GM12878 (cell line): Measurements from ENCODE around the gene ROBO1. TPM values are rescaled to one million over a fixed set of nuclear protein-coding genes. Genes with fewer than 3 reads are reported as not detected.

Experiments used
- ATAC-seq: fragments of 200-7000 bp; cut with Tn5 transposase; 3 replicates; pipeline ENCODE4 v1.9.1; 2020; ENCODE audit warnings: mild to moderate bottlenecking, moderate library complexity
- Bru-seq: library from RNA; stranded (reverse); fragments of 400-500 nt; gene quantifications from one replicate; lab custom pipeline; 2021; lab: Mats Ljungman, UMichigan
- BruChase-seq, 2 experiments: library from RNA; stranded (reverse); fragments of 400-500 nt; gene quantifications; one replicate each; lab custom pipeline; 2021; lab: Mats Ljungman, UMichigan
- BruUV-seq: library from RNA; stranded (reverse); fragments of 400-500 nt; replicated peaks from 2 replicates; lab custom pipeline; 2021; lab: Mats Ljungman, UMichigan
- CTCF ChIA-PET: fragments of 300-600 bp; sonication (Branson Sonifier 250); formaldehyde crosslinking; extraction: SDS; loops from one replicate; lab custom pipeline; 2021; ENCODE audit warnings: inconsistent platforms; lab: Yijun Ruan, JAX
- POLR2A ChIA-PET: fragments of 350-600 bp; formaldehyde crosslinking; extraction: SDS; loops from one replicate; lab custom pipeline; 2021; ENCODE audit warnings: inconsistent platforms; lab: Charles Lee
- RAD21 ChIA-PET: fragments of 300-600 bp; sonication (Branson Sonifier 250); formaldehyde crosslinking; loops from one replicate; lab custom pipeline; 2023; ENCODE audit warnings: antibody characterized with exemption; ENCODE audit not compliant: unreplicated experiment; lab: Charles Lee
- SMC1A ChIA-PET: fragments of 300-600 bp; sonication (Branson Sonifier 250); formaldehyde crosslinking; loops from one replicate; lab custom pipeline; 2023; ENCODE audit not compliant: unreplicated experiment, uncharacterized antibody; lab: Charles Lee
- DNase-seq: peaks from one replicate; pipeline ENCODE4 v3.0.0-alpha.2; 2011; ENCODE audit warnings: low read depth, low spot score
- FAIRE-seq: peaks from 3 replicates; lab custom pipeline; 2011; peaks lifted over from hg19 to GRCh38; lab: Jason Lieb, UNC
- H2AFZ ChIP-seq: 2 replicates; pipeline ENCODE4 v1.6.0; 2011; ENCODE audit warnings: low read depth, low read length, control low read depth; ENCODE audit not compliant: control insufficient read depth
- H3K27ac ChIP-seq: 2 replicates; pipeline ENCODE4 v1.5.1; 2011; ENCODE audit warnings: control low read depth; ENCODE audit not compliant: control insufficient read depth, insufficient read depth
- H3K27me3 ChIP-seq, 2 experiments: replicated peaks in 1 of 2; 2 replicates each; pipeline versions ENCODE4 v1.6.0 to v1.6.1; 2011; ENCODE audit warnings: low read length in 1 of 2; ENCODE audit not compliant: control insufficient read depth in 2 of 2, insufficient read depth in 2 of 2
- H3K36me3 ChIP-seq, 2 experiments: 2 replicates each; pipeline ENCODE4 v1.5.1; 2011; ENCODE audit warnings: low read length in 1 of 2; ENCODE audit not compliant: control insufficient read depth in 2 of 2, insufficient read depth in 2 of 2
- H3K4me1 ChIP-seq: 2 replicates; pipeline ENCODE4 v1.6.1; 2011; ENCODE audit warnings: mild to moderate bottlenecking, low read length, moderate library complexity, mixed read lengths; ENCODE audit not compliant: control insufficient read depth, insufficient read depth
- H3K4me2 ChIP-seq: 2 replicates; pipeline ENCODE4 v1.6.0; 2011; ENCODE audit warnings: control low read depth; ENCODE audit not compliant: control insufficient read depth, insufficient read depth
- H3K4me3 ChIP-seq: fragments of 200-600 bp; sonication (generic); 2 replicates; pipeline ENCODE4 v1.5.1; 2016
- H3K79me2 ChIP-seq: 2 replicates; pipeline ENCODE4 v1.6.0; 2011; ENCODE audit warnings: low read length; ENCODE audit not compliant: control insufficient read depth, insufficient read depth
- H3K9ac ChIP-seq: 2 replicates; pipeline ENCODE4 v1.8.0; 2011; ENCODE audit warnings: low read length, control low read depth, mixed read lengths; ENCODE audit not compliant: control insufficient read depth, insufficient read depth
- H3K9me3 ChIP-seq: replicated peaks from 3 replicates; pipeline ENCODE4 v1.5.1; 2011; ENCODE audit warnings: mild to moderate bottlenecking, low read length; ENCODE audit not compliant: control insufficient read depth, insufficient read depth
- H4K20me1 ChIP-seq: 2 replicates; pipeline ENCODE4 v1.6.0; 2011; ENCODE audit not compliant: control insufficient read depth, insufficient read depth
- NR2C2 ChIP-seq: IDR thresholded peaks from 2 replicates; pipeline ENCODE4 v1.6.1; 2011; ENCODE audit warnings: borderline replicate concordance, low read depth; ENCODE audit not compliant: control insufficient read depth, insufficient read length
- WGBS: methylation state at CpG from one replicate; pipeline ENCODE4 v1.1.6; 2016; ENCODE audit warnings: low lambda C conversion rate; ENCODE audit not compliant: insufficient replicate concordance, insufficient coverage; ENCODE audit errors: missing lambda C conversion rate; 5-methylcytosine and 5-hydroxymethylcytosine counted together
- in situ Hi-C: fragments of 300-500 bp; cut with MboI; formaldehyde crosslinking; loops from 9 replicates; pipeline ENCODE4 v1.14.3; 2018; ENCODE audit warnings: mixed read lengths
- intact Hi-C: fragments of 100-400 bp; cut with micrococcal nuclease; formaldehyde crosslinking; loops from one replicate; pipeline ENCODE4 v1.14.2; 2022; ENCODE audit not compliant: unreplicated experiment
- long read RNA-seq, 2 experiments: library from polyadenylated mRNA; unstranded; transcript quantifications; one replicate each; pipeline ENCODE4 v2.0.0, GENCODE V29; 2019 to 2020
- polyA minus RNA-seq, 3 experiments: library from RNA; depleted of rRNA, polyadenylated mRNA; stranded (reverse); fragments of >200 nt; gene quantifications; 2 replicates each; pipeline ENCODE4 v1.2.3, GENCODE V29; 2011
- polyA plus RNA-seq, 11 experiments: library from polyadenylated mRNA; depleted of rRNA in 4 of 11; unstranded in 6 of 11; stranded (reverse) in 5 of 11; fragments of >200 nt; fragmentation: Nextera tagmentation in 4 of 11; fragmentation: Illumina TruSeq in 1 of 11; extraction: Ambion mirVana in 4 of 11; extraction: Trizol in 1 of 11; gene quantifications; 1 replicate in 1 of 11; 2 replicates in 10 of 11; pipeline versions ENCODE4 v1.2.1 to v1.2.3, GENCODE V29; 2011 to 2016; ENCODE audit warnings: inconsistent platforms in 2 of 11, missing spikeins in 2 of 11, low read depth in 1 of 11
- total RNA-seq, 4 experiments: library from RNA; depleted of rRNA in 3 of 4; stranded (reverse); fragments of >200 nt in 3 of 4; fragmentation: Illumina TruSeq in 1 of 4; extraction: Trizol in 1 of 4; gene quantifications; 2 replicates each; pipeline versions ENCODE4 v1.2.1 to v1.2.3, GENCODE V29; 2013 to 2021
- TF ChIP-seq, protein P1 (sequence below): fragments of 450-650 bp; IDR thresholded peaks from 2 replicates; pipeline ENCODE4 v1.6.1; 2018; ENCODE audit warnings: borderline replicate concordance, mild to moderate bottlenecking; ENCODE audit not compliant: partially characterized antibody
- TF ChIP-seq, protein P2 (sequence below): fragments of 450-650 bp; formaldehyde crosslinking; IDR thresholded peaks from 2 replicates; pipeline ENCODE4 v1.4.0; 2020; ENCODE audit warnings: mild to moderate bottlenecking, moderate library complexity
- TF ChIP-seq, protein P3 (sequence below): fragments of 450-650 bp; IDR thresholded peaks from 2 replicates; pipeline ENCODE4 v1.6.1; 2016; ENCODE audit warnings: mild to moderate bottlenecking
- TF ChIP-seq, protein P4 (sequence below): fragments of 450-650 bp; formaldehyde crosslinking; IDR thresholded peaks from 2 replicates; pipeline ENCODE4 v1.5.0; 2022; ENCODE audit warnings: mild to moderate bottlenecking, missing genetic modification characterization

The ROBO1 gene
- total RNA-seq (2013; cell fraction: nucleolus; rRNA removed) = 1.2 and 4.2 TPM in 2 replicates
- 1.2 and 1.6 TPM in 2 replicates for total RNA-seq (2014; rRNA removed)
- 1.3 and 1.8 TPM in 2 replicates for total RNA-seq (2014; rRNA removed; fragmentation: Illumina TruSeq; extraction: Trizol)
- total RNA-seq (2021) = 1.7 and 1.8 TPM in 2 replicates
- polyA plus RNA-seq (2011; ENCODE audit: low read depth) = 6.5 TPM
- polyA plus RNA-seq (2011; rRNA removed) = 46.5 and 58.7 TPM in 2 replicates
- polyA plus RNA-seq (2011; cell fraction: cytosol; rRNA removed) = 28.4 and 33.0 TPM in 2 replicates
- polyA plus RNA-seq (2011; cell fraction: nucleus; rRNA removed) = 44.6 and 72.9 TPM in 2 replicates
- polyA plus RNA-seq (2012) = 8.0 and 10.0 TPM in 2 replicates
- polyA plus RNA-seq (2014; fragmentation: Illumina TruSeq; extraction: Trizol) = 1.2 and 1.7 TPM in 2 replicates
- under 1 TPM; 0.29 to 0.77 TPM for polyA plus RNA-seq (2014; fragmentation: Nextera tagmentation; extraction: Ambion mirVana)
- polyA plus RNA-seq (2014; rRNA removed) = 0.79 and 1.6 TPM in 2 replicates
- polyA plus RNA-seq (2016; fragmentation: Nextera tagmentation; extraction: Ambion mirVana) = under 1 TPM; 0.37 to 0.86 TPM
- polyA minus RNA-seq (2011; rRNA and poly(A)+ RNA removed) = 69.5 and 94.0 TPM in 2 replicates
- polyA minus RNA-seq (2011; cell fraction: cytosol; rRNA and poly(A)+ RNA removed) = 24.7 and 25.0 TPM in 2 replicates
- 52.7 and 67.7 TPM in 2 replicates for polyA minus RNA-seq (2011; cell fraction: nucleus; rRNA and poly(A)+ RNA removed)
- percentile 66 among the genes with signal in this experiment for Bru-seq, nascent RNA
- percentile 62 among the genes with signal in this experiment for BruChase-seq, experiment 1, labeled RNA remaining after a 6-hour chase
- BruChase-seq, experiment 2, labeled RNA remaining after a 2-hour chase = percentile 60 among the genes with signal in this experiment
- long read RNA-seq, experiment 1, partial matches to known transcripts = 2 of 3 reads
- long read RNA-seq, experiment 1, other reads (novel, unspliced or antisense) = 1 of 3 reads
- long read RNA-seq, experiment 2, partial matches to known transcripts = 15 of 25 reads
- long read RNA-seq, experiment 2, other reads (novel, unspliced or antisense) = 10 of 25 reads

DNA sequence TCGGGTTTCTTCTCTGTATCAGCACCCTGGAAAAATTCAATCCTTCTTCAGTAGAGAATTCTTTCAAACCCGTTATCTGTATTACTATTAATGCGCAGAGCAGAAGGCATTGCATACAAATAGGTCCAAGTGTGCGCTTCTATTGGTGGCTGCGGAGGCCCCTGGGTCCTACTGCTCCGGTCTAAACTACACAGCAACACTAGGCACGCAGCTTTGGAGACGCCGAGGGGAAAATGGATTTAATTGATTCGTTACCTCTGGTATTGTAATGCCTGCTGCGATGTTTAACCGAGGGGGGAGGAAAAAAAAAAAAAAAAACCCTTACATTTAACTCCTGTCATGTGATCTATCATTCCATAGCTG lies at the start of gene ROBO1:
TSS of gene ROBO1 (minus strand) at position 94 of the 363 bp plus-strand sequence.
- FAIRE-seq = no peak
- ChIA-PET POLR2A (interaction anchor here (0.6 kb wide), 1 partner anchor 9 kb away, joined by 4 read pairs; no protein-coding TSS in a partner anchor), CTCF (no interaction called here), SMC1A (no interaction called here), RAD21 (no interaction called here)
- Histone ChIP-seq H3K9me3 (no peaks in the 10 kb centered on the region), H3K4me3 (no peak within 1 kb of the TSS), H3K79me2 (no peaks in the 10 kb centered on the region), H3K4me1 (no peaks in the 10 kb centered on the region), H3K4me2 (no peak within 1 kb of the TSS), H3K27ac (no peak within 1 kb of the TSS), H3K27me3 (peaks cover 0 to 3% of the 10 kb centered on the region in 2 experiments; a peak in 2 of 4 replicates), H4K20me1 (no peaks in the 10 kb centered on the region), H2AFZ (no peak within 1 kb of the TSS), H3K36me3 (no peaks in the 10 kb centered on the region), H3K9ac (no peak within 1 kb of the TSS)
- no peak for DNase-seq
- intact Hi-C loops = no loop called here
- BruUV-seq = no TSS peak
- ATAC-seq = no peak
- 12% methylated on average over 11 of the region's 12 CpGs for WGBS
- in situ Hi-C loops = no loop called here
- TF ChIP-seq, protein P1, sequence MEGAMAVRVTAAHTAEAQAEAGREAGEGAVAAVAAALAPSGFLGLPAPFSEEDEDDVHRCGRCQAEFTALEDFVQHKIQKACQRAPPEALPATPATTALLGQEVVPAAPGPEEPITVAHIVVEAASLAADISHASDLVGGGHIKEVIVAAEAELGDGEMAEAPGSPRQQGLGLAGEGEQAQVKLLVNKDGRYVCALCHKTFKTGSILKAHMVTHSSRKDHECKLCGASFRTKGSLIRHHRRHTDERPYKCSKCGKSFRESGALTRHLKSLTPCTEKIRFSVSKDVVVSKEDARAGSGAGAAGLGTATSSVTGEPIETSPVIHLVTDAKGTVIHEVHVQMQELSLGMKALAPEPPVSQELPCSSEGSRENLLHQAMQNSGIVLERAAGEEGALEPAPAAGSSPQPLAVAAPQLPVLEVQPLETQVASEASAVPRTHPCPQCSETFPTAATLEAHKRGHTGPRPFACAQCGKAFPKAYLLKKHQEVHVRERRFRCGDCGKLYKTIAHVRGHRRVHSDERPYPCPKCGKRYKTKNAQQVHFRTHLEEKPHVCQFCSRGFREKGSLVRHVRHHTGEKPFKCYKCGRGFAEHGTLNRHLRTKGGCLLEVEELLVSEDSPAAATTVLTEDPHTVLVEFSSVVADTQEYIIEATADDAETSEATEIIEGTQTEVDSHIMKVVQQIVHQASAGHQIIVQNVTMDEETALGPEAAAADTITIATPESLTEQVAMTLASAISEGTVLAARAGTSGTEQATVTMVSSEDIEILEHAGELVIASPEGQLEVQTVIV = no peak
- TF ChIP-seq, protein P2, sequence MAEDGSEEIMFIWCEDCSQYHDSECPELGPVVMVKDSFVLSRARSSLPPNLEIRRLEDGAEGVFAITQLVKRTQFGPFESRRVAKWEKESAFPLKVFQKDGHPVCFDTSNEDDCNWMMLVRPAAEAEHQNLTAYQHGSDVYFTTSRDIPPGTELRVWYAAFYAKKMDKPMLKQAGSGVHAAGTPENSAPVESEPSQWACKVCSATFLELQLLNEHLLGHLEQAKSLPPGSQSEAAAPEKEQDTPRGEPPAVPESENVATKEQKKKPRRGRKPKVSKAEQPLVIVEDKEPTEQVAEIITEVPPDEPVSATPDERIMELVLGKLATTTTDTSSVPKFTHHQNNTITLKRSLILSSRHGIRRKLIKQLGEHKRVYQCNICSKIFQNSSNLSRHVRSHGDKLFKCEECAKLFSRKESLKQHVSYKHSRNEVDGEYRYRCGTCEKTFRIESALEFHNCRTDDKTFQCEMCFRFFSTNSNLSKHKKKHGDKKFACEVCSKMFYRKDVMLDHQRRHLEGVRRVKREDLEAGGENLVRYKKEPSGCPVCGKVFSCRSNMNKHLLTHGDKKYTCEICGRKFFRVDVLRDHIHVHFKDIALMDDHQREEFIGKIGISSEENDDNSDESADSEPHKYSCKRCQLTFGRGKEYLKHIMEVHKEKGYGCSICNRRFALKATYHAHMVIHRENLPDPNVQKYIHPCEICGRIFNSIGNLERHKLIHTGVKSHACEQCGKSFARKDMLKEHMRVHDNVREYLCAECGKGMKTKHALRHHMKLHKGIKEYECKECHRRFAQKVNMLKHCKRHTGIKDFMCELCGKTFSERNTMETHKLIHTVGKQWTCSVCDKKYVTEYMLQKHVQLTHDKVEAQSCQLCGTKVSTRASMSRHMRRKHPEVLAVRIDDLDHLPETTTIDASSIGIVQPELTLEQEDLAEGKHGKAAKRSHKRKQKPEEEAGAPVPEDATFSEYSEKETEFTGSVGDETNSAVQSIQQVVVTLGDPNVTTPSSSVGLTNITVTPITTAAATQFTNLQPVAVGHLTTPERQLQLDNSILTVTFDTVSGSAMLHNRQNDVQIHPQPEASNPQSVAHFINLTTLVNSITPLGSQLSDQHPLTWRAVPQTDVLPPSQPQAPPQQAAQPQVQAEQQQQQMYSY (CRISPR knock-in tag) = no peak
- TF ChIP-seq, protein P3, sequence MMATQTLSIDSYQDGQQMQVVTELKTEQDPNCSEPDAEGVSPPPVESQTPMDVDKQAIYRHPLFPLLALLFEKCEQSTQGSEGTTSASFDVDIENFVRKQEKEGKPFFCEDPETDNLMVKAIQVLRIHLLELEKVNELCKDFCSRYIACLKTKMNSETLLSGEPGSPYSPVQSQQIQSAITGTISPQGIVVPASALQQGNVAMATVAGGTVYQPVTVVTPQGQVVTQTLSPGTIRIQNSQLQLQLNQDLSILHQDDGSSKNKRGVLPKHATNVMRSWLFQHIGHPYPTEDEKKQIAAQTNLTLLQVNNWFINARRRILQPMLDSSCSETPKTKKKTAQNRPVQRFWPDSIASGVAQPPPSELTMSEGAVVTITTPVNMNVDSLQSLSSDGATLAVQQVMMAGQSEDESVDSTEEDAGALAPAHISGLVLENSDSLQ = no peak
- TF ChIP-seq NR2C2 = no peak
- TF ChIP-seq, protein P4, sequence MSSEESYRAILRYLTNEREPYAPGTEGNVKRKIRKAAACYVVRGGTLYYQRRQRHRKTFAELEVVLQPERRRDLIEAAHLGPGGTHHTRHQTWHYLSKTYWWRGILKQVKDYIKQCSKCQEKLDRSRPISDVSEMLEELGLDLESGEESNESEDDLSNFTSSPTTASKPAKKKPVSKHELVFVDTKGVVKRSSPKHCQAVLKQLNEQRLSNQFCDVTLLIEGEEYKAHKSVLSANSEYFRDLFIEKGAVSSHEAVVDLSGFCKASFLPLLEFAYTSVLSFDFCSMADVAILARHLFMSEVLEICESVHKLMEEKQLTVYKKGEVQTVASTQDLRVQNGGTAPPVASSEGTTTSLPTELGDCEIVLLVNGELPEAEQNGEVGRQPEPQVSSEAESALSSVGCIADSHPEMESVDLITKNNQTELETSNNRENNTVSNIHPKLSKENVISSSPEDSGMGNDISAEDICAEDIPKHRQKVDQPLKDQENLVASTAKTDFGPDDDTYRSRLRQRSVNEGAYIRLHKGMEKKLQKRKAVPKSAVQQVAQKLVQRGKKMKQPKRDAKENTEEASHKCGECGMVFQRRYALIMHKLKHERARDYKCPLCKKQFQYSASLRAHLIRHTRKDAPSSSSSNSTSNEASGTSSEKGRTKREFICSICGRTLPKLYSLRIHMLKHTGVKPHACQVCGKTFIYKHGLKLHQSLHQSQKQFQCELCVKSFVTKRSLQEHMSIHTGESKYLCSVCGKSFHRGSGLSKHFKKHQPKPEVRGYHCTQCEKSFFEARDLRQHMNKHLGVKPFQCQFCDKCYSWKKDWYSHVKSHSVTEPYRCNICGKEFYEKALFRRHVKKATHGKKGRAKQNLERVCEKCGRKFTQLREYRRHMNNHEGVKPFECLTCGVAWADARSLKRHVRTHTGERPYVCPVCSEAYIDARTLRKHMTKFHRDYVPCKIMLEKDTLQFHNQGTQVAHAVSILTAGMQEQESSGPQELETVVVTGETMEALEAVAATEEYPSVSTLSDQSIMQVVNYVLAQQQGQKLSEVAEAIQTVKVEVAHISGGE = no peak
